Panc1 (cell line): ENCODE measurements around the gene ZDHHC8. TPM values are rescaled to one million over a fixed set of nuclear protein-coding genes. Genes with fewer than 3 reads are reported as not detected.

ENCODE experiments used
- ATAC-seq: fragments of 200-7000 bp; cut with Tn5 transposase; 2 replicates; pipeline ENCODE4 v1.9.1; 2020; ENCODE audit warnings: mild to moderate bottlenecking, moderate library complexity
- BruUV-seq: library from RNA; stranded (reverse); fragments of 400-500 nt; replicated peaks from 2 replicates; lab custom pipeline; 2021; lab: Mats Ljungman, UMichigan
- CTCF ChIA-PET: fragments of 300-600 bp; sonication (Branson Sonifier 250); formaldehyde crosslinking; loops from one replicate; lab custom pipeline; 2022; ENCODE audit warnings: antibody characterized with exemption; lab: Charles Lee
- POLR2A ChIA-PET: fragments of 300-600 bp; sonication (Branson Sonifier 250); formaldehyde crosslinking; loops from one replicate; lab custom pipeline; 2022; ENCODE audit warnings: antibody characterized with exemption; lab: Charles Lee
- DNase-seq: peaks from one replicate; pipeline ENCODE4 v3.0.0-alpha.2; 2010; ENCODE audit warnings: low read depth, low spot score
- H3K27ac ChIP-seq: 2 replicates; pipeline ENCODE4 v1.5.1; 2011; ENCODE audit warnings: mild to moderate bottlenecking, low read length, inconsistent platforms
- H3K27me3 ChIP-seq: fragments of 200-500 bp; sonication (Bioruptor generic); 2 replicates; pipeline ENCODE4 v1.6.0; 2014; ENCODE audit warnings: low read length, inconsistent platforms; ENCODE audit not compliant: control insufficient read depth, insufficient read depth
- H3K36me3 ChIP-seq: fragments of 200-500 bp; sonication (Bioruptor generic); 2 replicates; pipeline ENCODE4 v1.5.1; 2014; ENCODE audit warnings: inconsistent platforms, mild to moderate bottlenecking, low read length, moderate library complexity; ENCODE audit not compliant: control insufficient read depth, insufficient read depth
- H3K4me1 ChIP-seq: 2 replicates; pipeline ENCODE4 v1.5.1; 2011; ENCODE audit warnings: inconsistent platforms, mild to moderate bottlenecking, low read length, moderate library complexity; ENCODE audit not compliant: control insufficient read depth, insufficient read depth
- H3K4me3 ChIP-seq, 2 experiments: 2 replicates each; pipeline ENCODE4 v1.5.1; 2011 to 2012; ENCODE audit warnings: low read depth in 2 of 2, low read length in 2 of 2, mild to moderate bottlenecking in 2 of 2, inconsistent platforms in 1 of 2, moderate library complexity in 1 of 2
- H3K9me3 ChIP-seq: fragments of 200-500 bp; sonication (Bioruptor generic); 2 replicates; pipeline ENCODE4 v1.5.1; 2014; ENCODE audit warnings: low read depth, mild to moderate bottlenecking, inconsistent platforms, low read length, moderate library complexity; ENCODE audit not compliant: control insufficient read depth, insufficient read depth
- POLR2AphosphoS5 ChIP-seq: IDR thresholded peaks from 2 replicates; pipeline ENCODE4 v1.6.1; 2012; ENCODE audit warnings: mild to moderate bottlenecking, low read depth, low read length, moderate library complexity
- REST ChIP-seq, 2 experiments: IDR thresholded peaks; 2 replicates each; pipeline ENCODE4 v1.6.1; 2011 to 2012; ENCODE audit warnings: low read depth in 2 of 2, control low read depth in 1 of 2, low read length in 1 of 2, mild to moderate bottlenecking in 1 of 2, moderate library complexity in 1 of 2; ENCODE audit not compliant: insufficient read depth in 1 of 2
- SIN3A ChIP-seq: IDR thresholded peaks from 2 replicates; pipeline ENCODE4 v1.6.1; 2012; ENCODE audit warnings: low read depth, mild to moderate bottlenecking, low read length, moderate library complexity, borderline replicate concordance; ENCODE audit not compliant: insufficient read depth
- TCF7L2 ChIP-seq: IDR thresholded peaks from 2 replicates; pipeline ENCODE4 v1.6.1; 2011; ENCODE audit warnings: mild to moderate bottlenecking, low read depth, low read length, inconsistent platforms
- in situ Hi-C: cut with HindIII; loops from 2 replicates; pipeline ENCODE4 v1.10.0; 2016; ENCODE audit warnings: low sequenced_read_pairs, low pct_unique_long_range_greater_than_20kb
- intact Hi-C: fragments of 100-400 bp; cut with micrococcal nuclease; formaldehyde crosslinking; loops from one replicate; pipeline ENCODE4 v1.10.0; 2022; ENCODE audit not compliant: unreplicated experiment
- total RNA-seq: library from RNA; stranded (reverse); gene quantifications from one replicate; pipeline ENCODE4 v1.2.1, GENCODE V29; 2021; ENCODE audit not compliant: unreplicated experiment
- TF ChIP-seq, protein P1 (sequence below): fragments of 450-650 bp; IDR thresholded peaks from 2 replicates; pipeline ENCODE4 v1.5.1; 2017; ENCODE audit warnings: mild to moderate bottlenecking

Gene ZDHHC8
- total RNA-seq, 1 experiment from 2014 or later: 79.0 TPM

- intact Hi-C loops: no loop called here
- CTCF ChIA-PET: no interaction called here
- POLR2A ChIA-PET: no interaction called here
- H3K27ac ChIP-seq: no peak overlapping the region
- TF ChIP-seq TCF7L2 (no peak), POLR2AphosphoS5 (no peak), REST (IDR thresholded peaks at IDR 0.05; ENCODE audit: insufficient read depth in 1 of 2, low read depth in 2 of 2, low read length in 1 of 2) (no peak), SIN3A (no peak)
- TF ChIP-seq, protein P1, sequence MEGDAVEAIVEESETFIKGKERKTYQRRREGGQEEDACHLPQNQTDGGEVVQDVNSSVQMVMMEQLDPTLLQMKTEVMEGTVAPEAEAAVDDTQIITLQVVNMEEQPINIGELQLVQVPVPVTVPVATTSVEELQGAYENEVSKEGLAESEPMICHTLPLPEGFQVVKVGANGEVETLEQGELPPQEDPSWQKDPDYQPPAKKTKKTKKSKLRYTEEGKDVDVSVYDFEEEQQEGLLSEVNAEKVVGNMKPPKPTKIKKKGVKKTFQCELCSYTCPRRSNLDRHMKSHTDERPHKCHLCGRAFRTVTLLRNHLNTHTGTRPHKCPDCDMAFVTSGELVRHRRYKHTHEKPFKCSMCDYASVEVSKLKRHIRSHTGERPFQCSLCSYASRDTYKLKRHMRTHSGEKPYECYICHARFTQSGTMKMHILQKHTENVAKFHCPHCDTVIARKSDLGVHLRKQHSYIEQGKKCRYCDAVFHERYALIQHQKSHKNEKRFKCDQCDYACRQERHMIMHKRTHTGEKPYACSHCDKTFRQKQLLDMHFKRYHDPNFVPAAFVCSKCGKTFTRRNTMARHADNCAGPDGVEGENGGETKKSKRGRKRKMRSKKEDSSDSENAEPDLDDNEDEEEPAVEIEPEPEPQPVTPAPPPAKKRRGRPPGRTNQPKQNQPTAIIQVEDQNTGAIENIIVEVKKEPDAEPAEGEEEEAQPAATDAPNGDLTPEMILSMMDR: no peak; the same call in 1 of the 2 replicates
- ATAC-seq: no peak
- no peaks in the 10 kb centered on the region for H3K9me3 ChIP-seq
- in situ Hi-C loops: no loop called here
- no peak for DNase-seq
- H3K36me3 ChIP-seq: no peaks in the 10 kb centered on the region
- BruUV-seq: no TSS peak
- no peaks in the 10 kb centered on the region for H3K27me3 ChIP-seq
- H3K4me1 ChIP-seq: no peaks in the 10 kb centered on the region
- H3K4me3 ChIP-seq: no peak overlapping the region
Measured at GRCh38 chr22:20186183-20186870, 54.7 kb downstream of the ZDHHC8 start.

- BruUV-seq: no TSS peak
- in situ Hi-C loops (no loop called here), intact Hi-C loops (no loop called here)
- ATAC-seq: no peak
- no peak overlapping the region for H3K4me3 ChIP-seq
- H3K27ac ChIP-seq: no peak overlapping the region
- H3K9me3 ChIP-seq: no peaks in the 10 kb centered on the region
- H3K4me1 ChIP-seq: no peaks in the 10 kb centered on the region
- ChIA-PET POLR2A (no interaction called here), CTCF (no interaction called here)
- TF ChIP-seq POLR2AphosphoS5 (no peak), TCF7L2 (no peak), SIN3A (no peak), REST (IDR thresholded peaks at IDR 0.05; ENCODE audit: insufficient read depth in 1 of 2, low read depth in 2 of 2, low read length in 1 of 2) (no peak)
- TF ChIP-seq, protein P1: no peak
- no peaks in the 10 kb centered on the region for H3K27me3 ChIP-seq
- DNase-seq: no peak
- no peaks in the 10 kb centered on the region for H3K36me3 ChIP-seq
Measured at GRCh38 chr22:20186871-20187546, 55.4 kb downstream of the ZDHHC8 start.
